Ovary (tissue), 3 donors: ENCODE measurements around the gene LRP1B.

Source experiments
- EP300 ChIP-seq: sonication (generic); formaldehyde crosslinking; IDR thresholded peaks from one replicate; pipeline ENCODE4 v1.6.1; 2017; ENCODE audit warnings: antibody characterized with exemption
- POLR2A ChIP-seq: fragments of 450-650 bp; IDR thresholded peaks from one replicate; pipeline ENCODE4 v1.6.1; 2017; ENCODE audit warnings: antibody characterized with exemption, mild to moderate bottlenecking, moderate library complexity
- TF ChIP-seq, protein P1 (sequence below), 3 donors: fragments of 450-650 bp in 2 of 3; fragments of 200-600 bp in 1 of 3; IDR thresholded peaks; one replicate each; pipeline versions ENCODE4 v1.5.1 to v1.8.0; 2016 to 2022; ENCODE audit warnings: antibody characterized with exemption in 3 of 3, mild to moderate bottlenecking in 1 of 3
- donor health status: DM: no; HTN: no; CAD: no.

DNA sequence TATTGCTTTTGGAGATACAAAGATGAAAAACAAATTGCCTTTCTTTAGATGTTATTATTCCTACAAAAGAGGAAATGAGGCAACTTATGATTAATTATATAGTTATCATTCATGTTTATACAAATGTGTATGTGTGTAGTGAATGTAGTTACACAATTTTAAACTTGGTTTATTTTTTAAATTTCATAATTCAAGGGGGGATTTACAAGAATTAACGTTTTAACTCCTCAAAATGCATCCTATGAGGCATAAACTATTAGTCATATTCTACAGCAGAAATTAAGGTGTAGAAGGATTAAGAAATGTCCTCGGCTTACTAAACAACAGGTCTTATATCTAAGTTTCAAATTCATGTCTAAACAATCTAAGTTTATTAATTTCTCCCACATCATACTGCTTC, 1545.8 kb downstream of the LRP1B start:
- no peak for TF ChIP-seq POLR2A
- TF ChIP-seq, protein P1, sequence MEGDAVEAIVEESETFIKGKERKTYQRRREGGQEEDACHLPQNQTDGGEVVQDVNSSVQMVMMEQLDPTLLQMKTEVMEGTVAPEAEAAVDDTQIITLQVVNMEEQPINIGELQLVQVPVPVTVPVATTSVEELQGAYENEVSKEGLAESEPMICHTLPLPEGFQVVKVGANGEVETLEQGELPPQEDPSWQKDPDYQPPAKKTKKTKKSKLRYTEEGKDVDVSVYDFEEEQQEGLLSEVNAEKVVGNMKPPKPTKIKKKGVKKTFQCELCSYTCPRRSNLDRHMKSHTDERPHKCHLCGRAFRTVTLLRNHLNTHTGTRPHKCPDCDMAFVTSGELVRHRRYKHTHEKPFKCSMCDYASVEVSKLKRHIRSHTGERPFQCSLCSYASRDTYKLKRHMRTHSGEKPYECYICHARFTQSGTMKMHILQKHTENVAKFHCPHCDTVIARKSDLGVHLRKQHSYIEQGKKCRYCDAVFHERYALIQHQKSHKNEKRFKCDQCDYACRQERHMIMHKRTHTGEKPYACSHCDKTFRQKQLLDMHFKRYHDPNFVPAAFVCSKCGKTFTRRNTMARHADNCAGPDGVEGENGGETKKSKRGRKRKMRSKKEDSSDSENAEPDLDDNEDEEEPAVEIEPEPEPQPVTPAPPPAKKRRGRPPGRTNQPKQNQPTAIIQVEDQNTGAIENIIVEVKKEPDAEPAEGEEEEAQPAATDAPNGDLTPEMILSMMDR (IDR thresholded peaks at IDR 0.05): no peak
- no peak for TF ChIP-seq EP300
